ENCODE results near the gene RIC1. TPM values are rescaled to one million over a fixed set of nuclear protein-coding genes. Genes with fewer than 3 reads are reported as not detected.

Gene RIC1
- total RNA-seq, 2 donors from 2014 or later, result 18.0 to 49.8 TPM

- Histone ChIP-seq H3K27ac (no peak overlapping the region), H3K4me3 (no peak overlapping the region), H3K9me3 (no peaks in the 10 kb centered on the region), H3K4me1 (replicated peaks) (no peaks in the 10 kb centered on the region), H3K27me3 (replicated peaks; ENCODE audit: insufficient read depth) (no peaks in the 10 kb centered on the region), H3K36me3 (no peaks in the 10 kb centered on the region)
- TF ChIP-seq POLR2AphosphoS5 (IDR thresholded peaks at IDR 0.05) (no peak), CTCF (IDR thresholded peaks at IDR 0.05) (no peak), POLR2A (IDR thresholded peaks at IDR 0.05) (no peak)
- intact Hi-C loops (cut with DNase I), result no loop called here
- no peak for DNase-seq (ENCODE audit: low spot score)
- WGBS, result 63% methylated on average over 4 of the region's 4 CpGs
These were observed 172.2 kb downstream of the RIC1 start for GRCh38 chr9:5800969-5801738.

GRCh38 chr9:5801739-5802113 is 172.8 kb downstream of the RIC1 start:
- Histone ChIP-seq H3K4me3 (no peak overlapping the region), H3K27me3 (replicated peaks; ENCODE audit: insufficient read depth) (no peaks in the 10 kb centered on the region), H3K27ac (no peak overlapping the region), H3K9me3 (no peaks in the 10 kb centered on the region), H3K4me1 (replicated peaks) (no peaks in the 10 kb centered on the region), H3K36me3 (no peaks in the 10 kb centered on the region)
- no peak for DNase-seq (ENCODE audit: low spot score)
- intact Hi-C loops (cut with DNase I), result no loop called here
- 65% methylated on average over 3 of the region's 3 CpGs for whole genome bisulfite sequencing
- TF ChIP-seq POLR2A (IDR thresholded peaks at IDR 0.05) (no peak), CTCF (IDR thresholded peaks at IDR 0.05) (no peak)

GRCh38 chr9:5805478-5805877 is 176.6 kb downstream of the RIC1 start:
- no peaks in the 10 kb centered on the region for H3K27me3 ChIP-seq (replicated peaks; ENCODE audit: insufficient read depth)

GRCh38 chr9:5811751-5812150 is 182.8 kb downstream of the RIC1 start:
- TF ChIP-seq POLR2AphosphoS5 (IDR thresholded peaks at IDR 0.05), result no peak
- Histone ChIP-seq H3K4me3 (no peak overlapping the region), H3K4me1 (replicated peaks) (no peaks in the 10 kb centered on the region), H3K9me3 (no peaks in the 10 kb centered on the region), H3K36me3 (no peaks in the 10 kb centered on the region), H3K27ac (no peak overlapping the region), H3K27me3 (replicated peaks; ENCODE audit: insufficient read depth) (no peaks in the 10 kb centered on the region)
- DNase-seq (ENCODE audit: low spot score), result no peak
- WGBS, result 87% methylated on average over 1 of the region's 1 CpG
- intact Hi-C loops (cut with DNase I), result no loop called here

More at GRCh38 chr9:5805478-5805877, 176.6 kb downstream of the RIC1 start:
- 61% methylated on average over 3 of the region's 3 CpGs for WGBS
- Histone ChIP-seq H3K27ac (no peak overlapping the region), H3K4me3 (no peak overlapping the region), H3K9me3 (no peaks in the 10 kb centered on the region), H3K4me1 (replicated peaks) (no peaks in the 10 kb centered on the region), H3K36me3 (no peaks in the 10 kb centered on the region)
- TF ChIP-seq CTCF (IDR thresholded peaks at IDR 0.05), result no peak
- TF ChIP-seq POLR2AphosphoS5 (IDR thresholded peaks at IDR 0.05), result no peak
- no peak for TF ChIP-seq POLR2A (IDR thresholded peaks at IDR 0.05)
- no peak for DNase-seq (ENCODE audit: low spot score)
- intact Hi-C loops (cut with DNase I), result no loop called here

DNA sequence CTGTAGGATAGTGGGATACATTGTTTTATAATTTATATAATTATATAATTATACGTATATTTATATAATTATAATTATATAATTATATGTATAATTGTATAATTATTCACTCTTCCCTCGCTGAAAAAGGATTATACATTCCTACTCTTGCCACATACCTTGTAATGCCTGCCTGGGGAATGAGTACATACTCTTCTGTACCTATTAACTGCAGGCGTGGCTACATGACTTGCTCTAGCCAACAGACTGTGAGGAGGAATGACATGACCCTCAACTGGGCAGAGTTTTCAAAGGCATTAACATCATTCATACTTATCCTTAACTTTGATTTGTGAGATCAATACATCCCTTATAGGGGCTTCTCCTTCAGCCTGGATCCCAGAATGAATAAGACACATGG is 184.9 kb downstream of the RIC1 start:
- TF ChIP-seq POLR2A (IDR thresholded peaks at IDR 0.05) (no peak), POLR2AphosphoS5 (IDR thresholded peaks at IDR 0.05) (no peak), CTCF (IDR thresholded peaks at IDR 0.05) (no peak)
- no peaks in the 10 kb centered on the region for H3K4me1 ChIP-seq (replicated peaks)
- DNase-seq (ENCODE audit: low spot score), result no peak
- no peak overlapping the region for H3K4me3 ChIP-seq
- no peaks in the 10 kb centered on the region for H3K27me3 ChIP-seq (replicated peaks; ENCODE audit: insufficient read depth)
- intact Hi-C loops (cut with DNase I), result no loop called here
- 87% methylated on average over 3 of the region's 3 CpGs for WGBS
- no peaks in the 10 kb centered on the region for H3K9me3 ChIP-seq
- H3K36me3 ChIP-seq, result no peaks in the 10 kb centered on the region
- H3K27ac ChIP-seq, result no peak overlapping the region

All from prostate gland (tissue), 2 donors.